Coronary artery (tissue), 2 donors: ENCODE data around the gene ZNF385B.

Experiments
- DNase-seq: peaks from one replicate; pipeline ENCODE4 v3.0.0-alpha.2; 2017; ENCODE audit warnings: low spot score
- H3K27ac ChIP-seq, 2 donors: fragments of 200-600 bp; sonication (generic); one replicate each; pipeline ENCODE4 v1.5.1; 2016 to 2019
- H3K4me3 ChIP-seq: fragments of 200-600 bp; sonication (generic); 2 replicates; pipeline ENCODE4 v1.5.1; 2016; ENCODE audit warnings: mild to moderate bottlenecking, moderate library complexity
- CTCF ChIP-seq: fragments of 200-600 bp; sonication (generic); IDR thresholded peaks from one replicate; pipeline ENCODE4 v1.5.1; 2019; ENCODE audit warnings: antibody characterized with exemption

ZNF385B gene

GRCh38 chr2:179432751-179433150 lies 428.7 kb downstream of the ZNF385B start:
- TF ChIP-seq CTCF = no peak
- no peak overlapping the region for H3K27ac ChIP-seq
- no peak overlapping the region for H3K4me3 ChIP-seq
- DNase-seq = no peak

- no peak for TF ChIP-seq CTCF
- no peak for DNase-seq
- Histone ChIP-seq H3K27ac (no peak overlapping the region), H3K4me3 (no peak overlapping the region)
Measured at GRCh38 chr2:179429597-179429996, 431.8 kb downstream of the ZNF385B start.

- H3K4me3 ChIP-seq = peak overlapping the region; percentile 3
- no peak for DNase-seq
- H3K27ac ChIP-seq = no peak overlapping the region
- TF ChIP-seq CTCF = no peak
Measured at GRCh38 chr2:179429060-179429471, 432.3 kb downstream of the ZNF385B start.

GRCh38 chr2:179428649-179429048 lies 432.8 kb downstream of the ZNF385B start:
- no peak for TF ChIP-seq CTCF
- peak overlapping the region; percentile 3 for H3K4me3 ChIP-seq
- no peak overlapping the region for H3K27ac ChIP-seq
- no peak for DNase-seq

- no peak for TF ChIP-seq CTCF
- Histone ChIP-seq H3K27ac (no peak overlapping the region), H3K4me3 (no peak overlapping the region)
- no peak for DNase-seq
Measured at GRCh38 chr2:179427065-179427464, 434.3 kb downstream of the ZNF385B start.

- H3K4me3 ChIP-seq = no peak overlapping the region
- H3K27ac ChIP-seq = no peak overlapping the region
- DNase-seq = no peak
- TF ChIP-seq CTCF = no peak
Measured at GRCh38 chr2:179424571-179424970, 436.8 kb downstream of the ZNF385B start.

GRCh38 chr2:179422037-179422643 lies 439.3 kb downstream of the ZNF385B start:
- DNase-seq = no peak
- TF ChIP-seq CTCF = peak; percentile 57
- H3K4me3 ChIP-seq = no peak overlapping the region
- no peak overlapping the region for H3K27ac ChIP-seq
